CD14-positive monocyte (primary cell): Measurements from ENCODE around the gene RPS8. TPM values are rescaled to one million over a fixed set of nuclear protein-coding genes. Genes with fewer than 3 reads are reported as not detected.

Experiments used
- DNase-seq, 3 donors: peaks; one replicate each; pipeline ENCODE4 v3.0.0-alpha.2; 2011 to 2022
- H2AFZ ChIP-seq: 2 replicates; pipeline ENCODE4 v1.6.0; 2012; ENCODE audit warnings: mild to moderate bottlenecking, low read depth, low read length, inconsistent platforms; ENCODE audit not compliant: insufficient read depth, poor library complexity, severe bottlenecking
- H3K27ac ChIP-seq, 2 donors: 1 replicate in 1 of 2; 2 replicates in 1 of 2; pipeline ENCODE4 v1.5.1; 2012 to 2013; ENCODE audit warnings: low read length in 2 of 2, control low read depth in 1 of 2, inconsistent platforms in 1 of 2, low read depth in 1 of 2, mild to moderate bottlenecking in 1 of 2
- H3K27me3 ChIP-seq, 2 donors: one replicate each; pipeline versions ENCODE4 v1.6.0 to v1.6.1; 2011 to 2013; ENCODE audit warnings: low read length in 2 of 2; ENCODE audit not compliant: control insufficient read depth in 2 of 2, insufficient read depth in 2 of 2
- H3K36me3 ChIP-seq, 2 donors: replicated peaks in 1 of 2; 1 replicate in 1 of 2; 2 replicates in 1 of 2; pipeline versions ENCODE4 v1.5.1 to v1.6.1; 2012 to 2013; ENCODE audit warnings: low read length in 2 of 2, control low read depth in 1 of 2, inconsistent platforms in 1 of 2, mild to moderate bottlenecking in 1 of 2; ENCODE audit not compliant: insufficient read depth in 2 of 2, control insufficient read depth in 1 of 2
- H3K4me1 ChIP-seq, 2 donors: 1 replicate in 1 of 2; 2 replicates in 1 of 2; pipeline versions ENCODE4 v1.5.1 to v1.6.1; 2012 to 2013; ENCODE audit warnings: low read length in 2 of 2, control low read depth in 1 of 2, inconsistent platforms in 1 of 2, mild to moderate bottlenecking in 1 of 2, moderate library complexity in 1 of 2; ENCODE audit not compliant: insufficient read depth in 2 of 2, control insufficient read depth in 1 of 2
- H3K4me2 ChIP-seq: replicated peaks from 2 replicates; pipeline ENCODE3; 2012; ENCODE audit warnings: low read length, moderate library complexity, mild to moderate bottlenecking; ENCODE audit not compliant: poor library complexity, severe bottlenecking; ENCODE audit errors: extremely low read depth
- H3K4me3 ChIP-seq, 3 experiments: fragments of 200-600 bp in 1 of 3; sonication (generic) in 1 of 3; replicated peaks in 1 of 3; 1 replicate in 2 of 3; 2 replicates in 1 of 3; pipeline ENCODE4 v1.5.1; 2011 to 2013; ENCODE audit warnings: low read length in 3 of 3, mild to moderate bottlenecking in 3 of 3, control low read depth in 2 of 3, low read depth in 2 of 3, inconsistent platforms in 1 of 3, moderate library complexity in 1 of 3
- H3K79me2 ChIP-seq: 2 replicates; pipeline ENCODE4 v1.6.0; 2012; ENCODE audit warnings: mild to moderate bottlenecking, control low read depth, inconsistent platforms, low read length, moderate library complexity; ENCODE audit not compliant: insufficient read depth
- H3K9ac ChIP-seq: 2 replicates; pipeline ENCODE4 v1.6.0; 2017; ENCODE audit warnings: low read length, mild to moderate bottlenecking; ENCODE audit not compliant: insufficient read depth, poor library complexity, severe bottlenecking
- H3K9me3 ChIP-seq, 2 donors: replicated peaks in 1 of 2; 1 replicate in 1 of 2; 2 replicates in 1 of 2; pipeline versions ENCODE4 v1.5.1 to v1.6.1; 2012 to 2013; ENCODE audit warnings: low read length in 2 of 2, control low read depth in 1 of 2; ENCODE audit not compliant: control insufficient read depth in 1 of 2, insufficient read depth in 1 of 2
- H4K20me1 ChIP-seq: 2 replicates; pipeline ENCODE4 v1.6.0; 2012; ENCODE audit warnings: mild to moderate bottlenecking, low read length, control low read depth, moderate library complexity; ENCODE audit not compliant: insufficient read depth
- H3K27ac Mint-ChIP-seq, 7 donors: one replicate each; pipeline ENCODE4 v1.8.0; 2020; ENCODE audit warnings: mild to moderate bottlenecking in 7 of 7, mixed read lengths in 7 of 7, moderate library complexity in 6 of 7, inconsistent platforms in 2 of 7
- H3K27me3 Mint-ChIP-seq, 3 donors: one replicate each; pipeline ENCODE4 v1.8.0; 2021 to 2022; ENCODE audit warnings: low read depth in 3 of 3, mild to moderate bottlenecking in 3 of 3, mixed read lengths in 3 of 3, moderate library complexity in 3 of 3, inconsistent platforms in 1 of 3
- H3K36me3 Mint-ChIP-seq, 2 donors: one replicate each; pipeline ENCODE4 v1.8.0; 2020; ENCODE audit warnings: mixed read lengths in 2 of 2, inconsistent platforms in 1 of 2, mild to moderate bottlenecking in 1 of 2
- H3K4me1 Mint-ChIP-seq: one replicate; pipeline ENCODE4 v1.8.0; 2020; ENCODE audit warnings: mild to moderate bottlenecking, mixed read lengths
- H3K4me3 Mint-ChIP-seq, 2 donors: one replicate each; pipeline ENCODE4 v1.8.0; 2020; ENCODE audit warnings: mild to moderate bottlenecking in 2 of 2, mixed read lengths in 2 of 2, moderate library complexity in 1 of 2
- H3K9me3 Mint-ChIP-seq, 7 donors: one replicate each; pipeline ENCODE4 v1.8.0; 2020 to 2022; ENCODE audit warnings: mixed read lengths in 7 of 7, mild to moderate bottlenecking in 6 of 7, moderate library complexity in 6 of 7, inconsistent platforms in 2 of 7
- WGBS: methylation state at CpG from one replicate; pipeline ENCODE4 v1.1.5; 2013; ENCODE audit warnings: missing lambda C conversion rate; ENCODE audit not compliant: insufficient coverage; 5-methylcytosine and 5-hydroxymethylcytosine counted together
- intact Hi-C, 2 donors: fragments of 100-400 bp; cut with micrococcal nuclease; formaldehyde crosslinking; loops; one replicate each; pipeline versions ENCODE4 v1.15.0 to v1.15.1; 2023
- polyA plus RNA-seq, 3 donors: library from polyadenylated mRNA; depleted of rRNA in 1 of 3; unstranded in 2 of 3; stranded (reverse) in 1 of 3; fragments of 300-500 nt in 2 of 3; fragments of >200 nt in 1 of 3; fragmentation: Illumina TruSeq in 2 of 3; gene quantifications; 1 replicate in 2 of 3; 2 replicates in 1 of 3; pipeline ENCODE4 v1.2.3, GENCODE V29; 2012 to 2021
- TF ChIP-seq, protein P1 (sequence below): fragments of 200-600 bp; IDR thresholded peaks from one replicate; pipeline ENCODE4 v1.8.0; 2022; ENCODE audit warnings: antibody characterized with exemption, mild to moderate bottlenecking

The RPS8 gene
- polyA plus RNA-seq, 3 donors = 413 to 1,619 (median 419) TPM

- H3K4me2 ChIP-seq = no peak overlapping the region
- peaks cover 45% of the 10 kb centered on the region for H4K20me1 ChIP-seq
- H3K4me3 ChIP-seq = no peak overlapping the region
- peaks cover 27 to 37% of the 10 kb centered on the region in 2 donors for H3K4me1 ChIP-seq
- no peaks in the 10 kb centered on the region for H3K27me3 ChIP-seq
- no peak overlapping the region for H3K4me3 Mint-ChIP-seq
- H3K27me3 Mint-ChIP-seq = peaks cover 0 to 3% (median 0%) of the 10 kb centered on the region in 3 donors
- H3K27ac ChIP-seq = no peak overlapping the region
- H2AFZ ChIP-seq = no peak overlapping the region
- peak overlapping the region in 6 of 7 donors; percentile 27 to 75 (median 52) for H3K27ac Mint-ChIP-seq
- peaks cover 52 to 57% of the 10 kb centered on the region in 2 donors for H3K36me3 Mint-ChIP-seq
- 96% methylated on average over 5 of the region's 6 CpGs for WGBS
- TF ChIP-seq, protein P1, sequence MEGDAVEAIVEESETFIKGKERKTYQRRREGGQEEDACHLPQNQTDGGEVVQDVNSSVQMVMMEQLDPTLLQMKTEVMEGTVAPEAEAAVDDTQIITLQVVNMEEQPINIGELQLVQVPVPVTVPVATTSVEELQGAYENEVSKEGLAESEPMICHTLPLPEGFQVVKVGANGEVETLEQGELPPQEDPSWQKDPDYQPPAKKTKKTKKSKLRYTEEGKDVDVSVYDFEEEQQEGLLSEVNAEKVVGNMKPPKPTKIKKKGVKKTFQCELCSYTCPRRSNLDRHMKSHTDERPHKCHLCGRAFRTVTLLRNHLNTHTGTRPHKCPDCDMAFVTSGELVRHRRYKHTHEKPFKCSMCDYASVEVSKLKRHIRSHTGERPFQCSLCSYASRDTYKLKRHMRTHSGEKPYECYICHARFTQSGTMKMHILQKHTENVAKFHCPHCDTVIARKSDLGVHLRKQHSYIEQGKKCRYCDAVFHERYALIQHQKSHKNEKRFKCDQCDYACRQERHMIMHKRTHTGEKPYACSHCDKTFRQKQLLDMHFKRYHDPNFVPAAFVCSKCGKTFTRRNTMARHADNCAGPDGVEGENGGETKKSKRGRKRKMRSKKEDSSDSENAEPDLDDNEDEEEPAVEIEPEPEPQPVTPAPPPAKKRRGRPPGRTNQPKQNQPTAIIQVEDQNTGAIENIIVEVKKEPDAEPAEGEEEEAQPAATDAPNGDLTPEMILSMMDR = no peak
- peaks cover 39% of the 10 kb centered on the region for H3K4me1 Mint-ChIP-seq
- no peak for DNase-seq
- H3K9me3 Mint-ChIP-seq = no peaks in the 10 kb centered on the region
- no peaks in the 10 kb centered on the region for H3K9me3 ChIP-seq
- H3K36me3 ChIP-seq = peaks cover 32 to 54% of the 10 kb centered on the region in 2 donors
- intact Hi-C loops = loop anchor here (5.0 to 10.0 kb wide), 4 partner anchors 37 to 523 kb away; partner anchors contain the start of gene EIF2B3 (in 1 of the 2)
- H3K79me2 ChIP-seq = peaks cover 34% of the 10 kb centered on the region
- no peak overlapping the region for H3K9ac ChIP-seq
Measured at GRCh38 chr1:44778705-44779576, 3.6 kb downstream of the RPS8 start.

- peaks cover 7 to 13% (median 9%) of the 10 kb centered on the region in 3 donors for H3K27me3 Mint-ChIP-seq
- Histone ChIP-seq H3K79me2 (peaks cover 31% of the 10 kb centered on the region), H3K27me3 (no peaks in the 10 kb centered on the region), H2AFZ (no peak overlapping the region), H3K36me3 (peaks cover 32 to 54% of the 10 kb centered on the region in 2 donors), H3K9me3 (no peaks in the 10 kb centered on the region), H3K4me1 (peaks cover 27 to 36% of the 10 kb centered on the region in 2 donors), H3K4me2 (no peak overlapping the region), H3K9ac (no peak overlapping the region), H3K27ac (no peak overlapping the region), H4K20me1 (peaks cover 45% of the 10 kb centered on the region), H3K4me3 (no peak overlapping the region)
- TF ChIP-seq, protein P1 = no peak
- no peak overlapping the region for H3K4me3 Mint-ChIP-seq
- H3K36me3 Mint-ChIP-seq = peaks cover 52 to 57% of the 10 kb centered on the region in 2 donors
- no peak for DNase-seq
- intact Hi-C loops = loop anchor here in 1 of 2 donors (10.0 kb wide), 1 partner anchor 234 kb away; the partner anchor contains the start of genes HECTD3 and UROD
- peaks cover 48% of the 10 kb centered on the region for H3K4me1 Mint-ChIP-seq
- no peak overlapping the region for H3K27ac Mint-ChIP-seq
- H3K9me3 Mint-ChIP-seq = no peaks in the 10 kb centered on the region
- WGBS = 95% methylated on average over 11 of the region's 14 CpGs
Measured at GRCh38 chr1:44780583-44781121, 5.3 kb downstream of the RPS8 start.
